ENCODE results near the gene ENO3.

The ENO3 gene

DNA sequence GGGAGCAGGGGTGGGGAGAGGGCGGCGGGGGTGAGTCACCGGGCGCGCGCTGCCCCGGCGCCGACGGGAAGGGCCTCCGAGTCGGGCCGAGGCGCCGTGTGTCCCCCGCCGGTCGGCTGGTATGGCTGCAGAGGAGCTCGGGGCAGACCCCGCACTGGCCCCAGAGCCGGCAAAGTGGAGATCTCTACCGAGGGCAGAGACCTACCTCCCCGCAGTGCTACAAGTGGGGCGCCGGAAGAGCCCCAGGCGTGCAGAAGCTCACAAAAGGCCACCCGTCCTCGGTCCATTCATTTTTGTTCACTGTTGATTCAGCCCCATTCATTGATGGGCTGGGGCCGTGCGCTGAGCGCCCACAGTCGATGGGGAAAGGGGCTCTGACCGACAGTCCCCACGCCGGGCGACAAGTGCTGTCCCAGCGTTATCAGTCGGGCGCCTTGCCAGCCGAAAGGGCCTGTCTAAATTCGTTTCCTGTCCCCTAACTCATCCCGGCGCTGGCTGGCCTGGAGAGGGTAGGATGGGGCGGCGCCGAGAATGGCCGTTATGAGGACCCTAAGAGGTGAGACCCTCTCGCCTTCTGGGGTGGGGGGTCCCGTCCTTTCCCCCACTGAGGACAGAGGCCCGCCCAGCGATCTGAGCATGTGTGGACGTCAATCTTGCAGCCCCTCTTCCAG lies 709 bp upstream of the ENO3 start:
- DNase-seq (ENCODE audit: low spot score), result no peak

DNA sequence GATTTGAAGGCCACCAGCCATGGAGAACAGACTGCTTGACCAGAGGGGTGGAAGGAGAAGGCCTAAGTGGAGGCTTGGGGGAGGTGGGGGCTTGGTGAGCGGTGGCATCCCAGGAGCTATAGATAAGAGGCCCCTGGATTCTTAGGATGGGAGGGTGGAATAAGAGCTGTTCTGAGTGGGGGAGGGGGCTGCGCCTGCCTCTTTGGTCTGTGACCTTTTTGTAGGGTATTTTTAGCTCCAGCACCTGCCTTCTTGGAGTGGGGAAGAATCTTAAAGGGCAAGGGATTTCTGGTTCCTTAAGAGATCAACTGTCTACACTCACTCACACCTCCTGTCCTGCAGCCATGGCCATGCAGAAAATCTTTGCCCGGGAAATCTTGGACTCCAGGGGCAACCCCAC lies 567 bp downstream of the ENO3 start:
- no peak for DNase-seq (ENCODE audit: low spot score)

DNA sequence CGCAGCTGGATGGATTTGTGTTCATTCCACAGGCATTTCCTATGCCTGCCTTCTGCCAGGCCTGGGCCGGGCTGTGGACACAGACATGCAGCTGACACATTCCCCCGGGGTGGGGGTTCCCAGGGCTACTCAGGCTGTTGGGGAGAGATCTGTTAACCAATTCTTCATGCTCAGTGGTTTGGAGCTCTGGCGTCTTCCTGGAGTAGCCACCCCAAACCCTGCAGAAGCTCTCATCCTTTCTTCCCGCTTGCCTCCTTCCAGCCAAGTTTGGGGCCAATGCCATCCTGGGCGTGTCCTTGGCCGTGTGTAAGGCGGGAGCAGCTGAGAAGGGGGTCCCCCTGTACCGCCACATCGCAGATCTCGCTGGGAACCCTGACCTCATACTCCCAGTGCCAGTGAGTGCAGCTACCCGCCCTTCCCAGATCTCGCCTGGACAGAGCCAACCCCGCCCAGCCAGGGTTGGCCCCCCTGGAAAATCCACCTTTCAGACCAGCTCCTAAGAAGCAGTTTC lies 2.6 kb downstream of the ENO3 start:
- no peak for DNase-seq (ENCODE audit: low spot score)

- DNase-seq (ENCODE audit: low spot score), result no peak
Observed at GRCh38 chr17:4955091-4955490, 4.2 kb downstream of the ENO3 start.

DNA sequence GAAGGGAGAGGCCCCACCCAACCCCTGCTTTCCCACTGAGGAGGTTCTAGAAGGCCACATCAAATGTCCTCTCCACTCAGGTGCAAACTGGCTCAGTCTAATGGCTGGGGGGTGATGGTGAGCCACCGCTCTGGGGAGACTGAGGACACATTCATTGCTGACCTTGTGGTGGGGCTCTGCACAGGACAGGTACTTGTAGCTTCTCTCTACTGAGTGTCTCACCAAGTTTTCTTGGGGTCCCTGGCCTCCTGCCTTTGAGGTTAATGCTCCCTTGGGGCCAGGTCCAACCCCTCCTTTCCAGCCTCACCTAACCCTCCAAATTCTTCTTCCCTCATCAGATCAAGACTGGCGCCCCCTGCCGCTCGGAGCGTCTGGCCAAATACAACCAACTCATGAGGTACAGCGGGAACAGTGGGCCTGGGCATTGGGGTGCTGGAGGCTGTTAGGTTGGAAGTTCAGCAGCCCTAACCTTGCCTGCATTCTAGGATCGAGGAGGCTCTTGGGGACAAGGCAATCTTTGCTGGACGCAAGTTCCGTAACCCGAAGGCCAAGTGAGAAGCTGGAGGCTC lies 5.7 kb downstream of the ENO3 start:
- no peak for DNase-seq (ENCODE audit: low spot score)

- DNase-seq (ENCODE audit: low spot score), result no peak
Observed at GRCh38 chr17:4958102-4958501, 7.2 kb downstream of the ENO3 start.

DNA sequence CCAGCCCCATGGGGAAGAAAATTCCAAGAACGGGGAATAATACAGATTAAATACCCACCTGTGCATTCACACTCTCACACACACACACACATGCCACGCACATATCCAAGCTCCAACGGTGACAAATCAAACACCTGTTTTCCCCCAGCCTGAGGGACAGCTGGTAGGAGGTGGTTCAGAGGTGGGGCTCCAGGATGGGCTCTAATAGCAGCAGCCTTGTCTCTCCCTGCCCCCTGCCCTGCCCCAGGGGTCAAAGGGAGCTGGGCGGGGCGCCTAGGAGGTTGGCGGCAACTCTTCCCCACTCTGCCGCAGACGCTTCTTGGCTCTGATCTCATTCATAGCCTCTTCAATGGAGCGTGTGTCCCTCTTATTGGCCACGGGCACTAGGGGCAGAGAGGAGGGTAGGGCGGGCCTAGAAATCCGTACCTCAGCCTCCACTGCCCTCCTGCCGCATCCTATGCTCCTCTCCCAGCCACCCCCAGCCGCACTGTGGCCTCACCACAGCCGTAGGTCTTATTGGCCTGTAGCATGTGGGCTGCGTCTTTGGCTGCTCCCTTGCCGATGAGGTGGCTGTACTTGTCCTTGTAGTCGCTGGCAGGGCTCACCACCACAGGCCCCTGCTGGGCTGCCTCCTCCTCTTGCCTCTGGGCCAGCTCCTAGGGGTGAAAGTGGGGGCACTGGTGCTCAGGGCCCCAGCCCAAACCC lies 8.5 kb downstream of the ENO3 start:
- no peak for DNase-seq (ENCODE audit: low spot score)

DNA sequence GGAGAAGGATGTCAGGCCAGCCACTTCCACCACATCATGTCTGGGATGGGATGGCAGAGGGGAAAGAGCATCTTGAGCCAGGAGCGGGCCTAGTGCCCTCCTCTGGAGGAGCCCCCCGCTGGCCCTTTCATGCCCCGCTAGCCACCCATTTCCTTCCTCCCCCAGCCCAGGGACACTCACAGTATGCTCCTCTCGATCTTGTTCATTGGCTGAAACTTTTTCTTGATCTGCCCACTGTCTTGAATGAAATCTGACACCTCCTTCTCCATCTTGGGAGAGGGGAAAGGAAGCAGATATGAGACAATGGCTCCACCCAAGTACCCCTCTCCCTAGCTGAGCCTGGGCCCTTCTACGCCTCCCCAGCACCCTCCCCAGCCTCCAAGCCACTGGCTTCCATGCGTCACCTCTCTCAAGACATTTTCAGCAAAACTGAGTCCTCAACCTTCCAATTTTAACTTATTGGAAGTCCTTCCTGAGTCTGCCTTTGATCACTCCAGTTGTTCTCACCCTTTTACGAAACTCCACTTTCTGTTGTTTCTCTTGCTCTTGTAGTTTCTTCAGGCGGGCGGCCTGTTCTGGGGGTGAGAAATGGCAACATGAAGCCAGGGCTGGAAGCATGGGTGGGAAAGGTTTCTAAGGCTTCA lies 9.5 kb downstream of the ENO3 start:
- DNase-seq (ENCODE audit: low spot score), result no peak

- DNase-seq (ENCODE audit: low spot score), result no peak
Observed at GRCh38 chr17:4965311-4965986, 14.5 kb downstream of the ENO3 start.

DNA sequence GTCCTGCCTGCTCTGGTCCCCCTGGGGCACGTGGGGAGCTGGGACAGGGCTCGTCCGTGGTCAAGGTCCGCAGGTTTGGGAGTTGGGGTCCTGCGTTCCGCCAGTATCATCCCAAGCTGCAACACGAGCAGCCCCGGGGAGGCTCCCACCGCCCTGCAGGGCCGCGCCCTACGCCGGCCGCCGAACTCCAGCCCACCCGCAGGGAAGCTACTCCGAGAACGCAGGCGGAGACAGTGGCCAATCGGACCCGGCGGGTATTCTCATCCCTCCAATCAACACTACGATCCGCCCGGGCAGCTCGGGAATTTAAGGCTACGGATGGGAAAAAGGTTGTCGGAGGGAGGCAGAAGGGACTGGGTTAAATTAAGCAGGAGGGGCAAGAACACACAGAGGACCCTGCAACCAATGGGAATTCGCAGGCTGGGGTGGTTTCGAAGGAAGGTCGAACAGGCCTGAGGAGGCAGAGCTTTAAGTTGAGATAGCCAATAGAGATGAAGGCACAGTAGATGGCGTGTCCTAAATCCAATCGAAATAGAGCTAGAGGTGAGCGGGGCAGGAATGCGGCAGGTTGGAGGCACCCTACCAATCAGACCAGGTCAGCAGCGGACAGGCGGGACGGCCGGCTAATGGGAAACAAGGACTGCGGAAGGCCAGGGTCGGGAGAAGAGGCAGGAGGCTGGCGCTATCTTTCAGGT lies 16.1 kb downstream of the ENO3 start:
- DNase-seq (ENCODE audit: low spot score), result peak; percentile 99

GRCh38 chr17:4967539-4968485 lies 16.9 kb downstream of the ENO3 start, which contains the start of gene SPAG7:
Gene SPAG7 (minus strand): TSS chr17:4967817. CDS start chr17:4967804, 13 bp downstream.
- peak; percentile 97 for DNase-seq (ENCODE audit: low spot score)

DNA sequence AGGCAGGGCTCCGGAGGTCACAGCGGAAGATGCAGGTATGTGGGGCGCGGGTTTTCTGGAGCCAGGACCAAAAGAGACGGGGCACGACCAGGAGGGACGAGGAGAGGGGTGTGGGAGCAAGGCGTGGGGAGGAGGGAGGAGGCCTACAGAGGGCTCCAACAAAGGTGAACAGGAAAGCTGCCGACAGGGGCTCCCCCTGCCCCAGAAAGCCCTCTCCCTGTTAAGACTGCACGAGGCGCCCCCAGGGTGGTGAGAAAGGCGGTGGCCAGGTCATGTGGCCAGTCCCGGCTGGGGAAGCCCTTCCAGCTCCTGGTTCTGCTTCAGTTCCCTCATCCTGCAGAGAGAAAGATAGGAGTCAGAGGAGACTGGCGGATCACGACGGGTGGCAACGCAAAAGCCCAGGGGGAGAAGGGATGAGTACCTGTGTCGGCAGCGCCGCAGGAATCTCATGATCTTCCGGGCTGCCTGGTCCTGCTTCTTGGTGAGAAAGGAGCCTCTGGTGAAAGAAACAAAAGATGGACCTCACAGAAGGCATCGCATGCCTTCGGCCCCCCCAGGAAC lies 17.6 kb downstream of the ENO3 start:
- no peak for DNase-seq (ENCODE audit: low spot score)

DNA sequence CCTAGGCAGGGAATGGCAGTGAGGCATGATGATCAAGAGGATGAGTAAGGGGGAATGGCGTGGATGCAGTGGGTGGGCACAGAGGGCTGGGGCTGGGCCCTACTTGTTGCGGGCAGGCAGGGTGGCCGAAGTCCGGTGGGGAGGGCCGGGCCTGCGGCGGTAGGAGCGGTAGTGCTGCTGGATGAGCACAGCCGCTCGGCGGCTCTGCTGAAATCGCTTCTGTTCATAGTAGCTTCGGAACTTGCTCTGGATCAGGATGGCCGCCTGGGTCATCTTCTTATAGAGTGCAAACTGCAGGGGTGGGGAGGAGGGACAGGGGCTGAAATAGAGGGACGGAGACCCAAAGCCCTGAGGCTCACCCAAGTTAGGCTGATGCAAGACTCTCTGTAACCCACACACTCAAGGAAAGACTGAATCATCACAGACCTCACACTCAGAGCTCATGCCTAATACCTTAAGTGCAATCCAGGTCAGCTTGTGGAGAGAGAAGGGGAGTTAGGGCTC lies 18.2 kb downstream of the ENO3 start:
- DNase-seq (ENCODE audit: low spot score), result no peak

- DNase-seq (ENCODE audit: low spot score), result no peak
Observed at GRCh38 chr17:4969551-4970173, 18.7 kb downstream of the ENO3 start.

- DNase-seq (ENCODE audit: low spot score), result no peak
Observed at GRCh38 chr17:4970273-4970672, 19.4 kb downstream of the ENO3 start.

DNA sequence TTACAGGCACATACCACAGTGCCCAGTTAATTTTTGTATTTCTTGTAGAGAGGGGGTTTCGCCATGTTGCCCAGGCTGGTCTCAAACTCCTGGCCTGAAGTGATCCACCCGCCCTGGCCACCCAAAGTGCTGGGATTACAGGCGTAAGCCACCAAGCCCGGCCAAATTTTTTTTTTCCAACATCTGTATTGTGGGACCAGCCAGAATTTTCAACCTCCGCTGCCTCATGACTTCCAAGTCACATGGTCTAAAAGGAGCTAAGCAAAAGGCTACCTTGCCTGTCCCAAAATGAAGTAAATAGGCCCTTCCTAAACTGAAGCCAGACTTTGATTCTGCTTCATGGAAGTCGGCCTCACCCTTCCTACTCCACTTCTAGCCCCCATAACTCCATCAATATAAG lies 20.9 kb downstream of the ENO3 start:
- no peak for DNase-seq (ENCODE audit: low spot score)

- no peak for DNase-seq (ENCODE audit: low spot score)
Observed at GRCh38 chr17:4972322-4972721, 21.4 kb downstream of the ENO3 start.

GRCh38 chr17:4972752-4973151 lies 21.8 kb downstream of the ENO3 start:
- DNase-seq (ENCODE audit: low spot score), result no peak

Data from germinal center (tissue), 1 donor.